HG02798 (cell line): ENCODE results near the gene HPSE.
"Not testable (repeated sequence)": the region's sequence is repeated elsewhere in the genome, so short reads cannot be mapped to it uniquely, and the experiment has no call there.

Source experiments
- ATAC-seq: cut with Tn5 transposase; IDR thresholded peaks from one replicate; pipeline ENCODE4 v1.9.1; 2021; ENCODE audit warnings: mild to moderate bottlenecking; ENCODE audit not compliant: unreplicated experiment, poor library complexity

The HPSE gene

GRCh38 chr4:83339573-83339972 is 4.9 kb upstream of the HPSE start:
- no peak for ATAC-seq

GRCh38 chr4:83335701-83336100 is 1.1 kb upstream of the HPSE start:
- no peak for ATAC-seq

- no peak for ATAC-seq
Observed at GRCh38 chr4:83331956-83332355, 2.7 kb downstream of the HPSE start.

GRCh38 chr4:83329521-83330110 is 5.0 kb downstream of the HPSE start:
- no peak for ATAC-seq

GRCh38 chr4:83328521-83329187 is 6.0 kb downstream of the HPSE start:
- no peak for ATAC-seq

- ATAC-seq, result no peak
Observed at GRCh38 chr4:83326546-83326945, 8.1 kb downstream of the HPSE start.

- not testable (repeated sequence) for ATAC-seq
Observed at GRCh38 chr4:83325306-83325705, 9.3 kb downstream of the HPSE start.

- ATAC-seq, result no peak
Observed at GRCh38 chr4:83323136-83323535, 11.5 kb downstream of the HPSE start.

- no peak for ATAC-seq
Observed at GRCh38 chr4:83320548-83320947, 14.1 kb downstream of the HPSE start.

GRCh38 chr4:83318666-83319065 is 16.0 kb downstream of the HPSE start:
- no peak for ATAC-seq

- no peak for ATAC-seq
Observed at GRCh38 chr4:83317671-83318070, 17.0 kb downstream of the HPSE start.

- no peak for ATAC-seq
Observed at GRCh38 chr4:83316459-83317165, 18.0 kb downstream of the HPSE start.

- ATAC-seq, result no peak
Observed at GRCh38 chr4:83315341-83315870, 19.2 kb downstream of the HPSE start.

- ATAC-seq, result no peak
Observed at GRCh38 chr4:83308672-83309071, 26.0 kb downstream of the HPSE start.

GRCh38 chr4:83307920-83308319 is 26.7 kb downstream of the HPSE start:
- ATAC-seq, result no peak

GRCh38 chr4:83305187-83305586 is 29.5 kb downstream of the HPSE start:
- no peak for ATAC-seq

GRCh38 chr4:83297548-83298260 is 36.9 kb downstream of the HPSE start:
- ATAC-seq, result no peak

GRCh38 chr4:83293305-83294046 is 41.2 kb downstream of the HPSE start:
- ATAC-seq, result no peak

- not testable (repeated sequence) for ATAC-seq
Observed at GRCh38 chr4:83290059-83290774, 44.4 kb downstream of the HPSE start.
